GM19397 (cell line): ENCODE data around the gene WTAP.
"Not testable (repeated sequence)": the region's sequence is repeated elsewhere in the genome, so short reads cannot be mapped to it uniquely, and the experiment has no call there.

ENCODE experiments used
- ATAC-seq: cut with Tn5 transposase; IDR thresholded peaks from one replicate; pipeline ENCODE4 v1.9.1; 2021; ENCODE audit warnings: mild to moderate bottlenecking, moderate library complexity; ENCODE audit not compliant: unreplicated experiment

Gene WTAP

DNA sequence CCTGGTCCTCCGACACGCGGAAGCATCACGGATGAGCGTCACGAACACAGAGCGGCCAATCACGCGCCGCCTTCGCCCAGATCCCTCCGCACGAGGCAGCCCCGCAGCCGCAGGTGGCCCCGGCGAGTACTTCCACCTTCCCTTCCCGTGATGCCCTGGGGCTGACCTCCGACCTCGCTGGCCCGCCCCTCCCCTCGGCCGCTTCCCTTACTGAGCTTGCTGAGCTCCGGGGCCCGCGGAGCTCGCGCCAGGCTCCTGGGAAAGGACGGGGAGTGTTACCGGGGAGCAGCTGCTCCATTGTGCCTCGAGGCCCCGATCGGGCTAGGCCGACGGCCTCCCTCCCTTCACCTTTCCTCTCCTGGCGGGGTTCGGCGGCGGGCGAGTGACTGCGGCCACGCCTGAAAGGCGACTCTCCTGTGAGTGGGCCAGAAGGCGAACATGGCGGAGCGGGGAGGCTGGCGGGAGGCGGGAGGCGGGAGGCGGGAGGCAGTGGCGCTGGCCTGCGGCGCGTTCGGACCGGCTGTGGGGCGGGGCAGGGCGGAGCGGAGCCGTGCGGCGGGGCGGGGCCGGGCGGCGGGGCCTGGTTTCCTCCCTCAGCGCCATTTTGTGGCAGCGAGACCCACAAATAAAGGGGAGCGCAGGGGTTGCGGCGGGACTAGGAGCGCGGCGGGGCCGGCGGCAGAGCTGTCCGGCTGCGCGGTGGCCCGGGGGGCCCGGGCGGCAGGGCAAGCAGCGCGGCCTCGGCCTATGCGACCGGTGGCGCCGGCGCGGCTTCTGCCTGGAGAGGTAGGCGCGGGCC is at the start of gene WTAP:
Gene WTAP, plus strand, starts transcription at position 589 of the 799 bp plus-strand sequence. CDS start 8,760 bp downstream, outside the sequence.
- ATAC-seq = peak; percentile 77

DNA sequence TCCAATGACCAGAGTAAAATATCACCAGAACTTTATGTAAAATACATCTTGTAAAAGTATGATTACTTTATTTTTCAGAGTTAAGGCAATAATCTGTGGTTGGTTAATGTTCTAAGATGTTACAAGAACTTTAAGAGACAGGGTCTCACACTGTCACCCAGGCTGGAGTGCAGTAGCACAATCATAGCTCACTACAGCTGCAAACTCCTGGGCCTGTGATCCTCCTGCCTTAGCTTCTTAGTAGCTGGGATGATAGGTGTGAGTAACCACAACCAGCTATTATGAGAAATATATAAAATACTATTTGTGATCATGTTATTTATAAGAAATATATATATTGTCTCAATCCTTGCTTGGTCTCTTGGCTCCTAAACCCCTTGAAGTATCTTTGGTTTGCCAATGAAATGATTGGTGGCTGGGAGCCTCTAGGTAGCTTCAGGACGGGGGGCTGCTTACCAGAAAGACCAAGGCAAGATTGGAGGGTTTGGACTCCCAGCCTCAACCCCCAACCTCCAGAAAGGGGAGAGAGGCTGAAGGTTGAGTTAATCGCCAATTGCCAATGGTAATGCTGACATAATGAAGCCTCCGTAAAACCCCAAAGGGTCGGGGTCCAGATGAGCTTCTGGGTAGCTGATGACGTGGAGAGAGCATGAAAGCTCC is 49.7 kb upstream of the WTAP start:
- ATAC-seq = no peak

GRCh38 chr6:159678574-159678973 is 48.7 kb upstream of the WTAP start:
- no peak for ATAC-seq

GRCh38 chr6:159679091-159680077 is 47.9 kb upstream of the WTAP start:
- ATAC-seq = no peak

DNA sequence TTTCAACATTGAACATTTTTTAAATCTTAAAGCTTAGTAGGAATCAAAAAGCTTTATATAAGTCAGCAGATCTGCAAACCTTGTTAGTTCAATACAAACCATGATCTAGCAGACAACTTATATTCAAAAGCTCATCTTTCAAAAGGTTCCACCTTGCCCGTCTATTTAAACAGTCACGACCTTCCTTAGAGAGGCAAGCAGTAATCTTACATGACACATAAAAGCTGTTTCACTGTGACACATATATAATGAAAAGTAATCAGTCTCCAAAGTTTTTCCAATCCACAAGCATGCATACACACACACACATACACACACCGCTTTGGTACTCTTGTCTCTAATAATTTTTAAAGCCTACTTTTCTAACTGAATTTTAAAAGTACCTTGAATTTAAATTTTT is 47.2 kb upstream of the WTAP start:
- ATAC-seq = no peak

DNA sequence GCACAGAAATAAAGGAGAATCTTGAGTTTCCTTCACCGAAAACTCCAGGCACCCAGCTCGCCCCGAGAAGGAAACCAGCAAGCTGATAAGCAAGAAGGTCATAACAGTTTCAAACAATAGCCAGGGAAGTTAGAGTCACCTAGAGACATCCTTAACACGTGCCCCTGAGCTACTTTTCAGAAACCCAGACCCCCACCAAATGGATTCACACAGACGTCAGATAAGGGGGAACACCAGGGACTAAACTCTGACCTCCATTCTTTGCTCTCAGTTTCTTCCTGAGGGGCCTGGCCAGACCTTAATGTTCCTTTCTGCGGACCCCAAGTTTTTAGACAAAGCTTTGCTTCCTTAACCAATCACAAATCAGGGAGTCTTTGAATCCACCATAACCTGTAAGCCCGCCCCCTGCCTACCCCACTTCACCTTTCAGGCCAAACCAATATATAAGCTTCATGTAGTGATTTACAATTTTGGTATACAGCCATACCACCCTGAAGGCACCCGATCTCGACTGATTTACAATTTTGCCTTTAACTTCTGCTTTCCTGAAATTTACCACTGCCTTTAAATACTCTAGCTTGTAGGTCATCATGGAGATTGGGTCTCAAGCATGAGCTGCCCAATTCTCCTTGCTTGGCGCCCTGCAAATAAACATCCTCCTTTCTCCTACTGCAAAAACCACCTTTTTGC is 46.0 kb upstream of the WTAP start:
- ATAC-seq = no peak

- no peak for ATAC-seq
These were observed 45.0 kb upstream of the WTAP start for GRCh38 chr6:159682295-159682694.

DNA sequence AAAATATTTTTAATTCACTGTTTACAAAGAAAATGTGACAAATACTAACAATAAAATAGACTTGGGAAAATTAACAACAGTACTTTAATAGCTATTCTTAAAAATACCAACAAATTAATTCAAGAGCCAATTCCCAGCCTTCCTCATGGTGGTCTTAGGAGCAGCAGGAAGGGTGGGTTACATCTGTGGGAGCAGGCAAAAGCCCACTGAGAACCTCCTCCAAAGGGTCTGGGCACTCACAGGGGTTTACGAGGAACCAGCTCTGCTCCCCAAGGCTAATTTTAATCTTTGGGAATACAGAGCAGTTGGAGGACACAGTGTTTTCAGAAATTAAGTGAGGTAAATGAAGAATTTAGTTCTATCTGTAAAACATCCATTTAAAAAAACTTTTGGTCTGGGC is 44.5 kb upstream of the WTAP start:
- no peak for ATAC-seq

GRCh38 chr6:159684013-159684304 is 43.3 kb upstream of the WTAP start:
- no peak for ATAC-seq

- ATAC-seq = no peak
These were observed 41.3 kb upstream of the WTAP start for GRCh38 chr6:159686040-159686439.

- ATAC-seq = no peak
These were observed 40.6 kb upstream of the WTAP start for GRCh38 chr6:159686703-159687102.

DNA sequence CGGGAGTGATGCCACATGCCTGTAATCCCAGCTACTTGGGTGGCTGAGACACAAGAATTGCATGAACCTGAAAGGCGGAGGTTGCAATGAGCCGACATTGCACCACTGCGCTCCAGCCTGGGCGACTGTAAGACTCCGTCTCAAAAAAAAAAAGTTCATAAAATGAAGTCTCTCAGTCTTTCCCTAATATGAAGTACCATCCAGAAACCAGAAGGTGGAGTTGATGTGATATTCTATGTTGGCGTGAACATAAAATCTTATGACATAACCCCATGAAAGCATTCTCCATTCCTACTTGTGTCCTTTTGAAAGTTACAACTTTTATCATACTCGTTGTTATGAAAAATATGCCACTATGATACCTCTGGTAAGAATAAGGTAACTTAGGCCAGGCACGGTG is 40.0 kb upstream of the WTAP start:
- ATAC-seq = no peak

GRCh38 chr6:159688266-159688905 is 38.9 kb upstream of the WTAP start:
- no peak for ATAC-seq

- no peak for ATAC-seq
These were observed 38.3 kb upstream of the WTAP start for GRCh38 chr6:159689001-159689400.

- ATAC-seq = not testable (repeated sequence)
These were observed 37.2 kb upstream of the WTAP start for GRCh38 chr6:159690135-159690534.

GRCh38 chr6:159691133-159691962 is 36.0 kb upstream of the WTAP start:
- ATAC-seq = no peak

DNA sequence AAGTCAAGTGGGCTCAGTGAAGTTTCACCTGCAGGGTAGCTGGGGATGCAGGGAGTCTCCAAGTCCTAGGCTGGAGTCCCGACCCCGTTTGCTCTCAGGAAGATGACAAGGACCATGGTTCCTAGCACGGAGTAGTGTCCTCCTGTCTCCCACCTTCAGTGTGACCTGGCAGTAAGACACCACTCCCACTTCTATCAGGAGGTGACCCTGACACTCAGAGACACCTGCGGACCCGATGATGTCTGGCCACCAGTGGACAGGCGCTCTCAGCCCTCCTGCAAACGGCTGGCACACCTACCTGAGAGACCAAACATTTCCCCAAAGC is 35.4 kb upstream of the WTAP start:
- no peak for ATAC-seq

DNA sequence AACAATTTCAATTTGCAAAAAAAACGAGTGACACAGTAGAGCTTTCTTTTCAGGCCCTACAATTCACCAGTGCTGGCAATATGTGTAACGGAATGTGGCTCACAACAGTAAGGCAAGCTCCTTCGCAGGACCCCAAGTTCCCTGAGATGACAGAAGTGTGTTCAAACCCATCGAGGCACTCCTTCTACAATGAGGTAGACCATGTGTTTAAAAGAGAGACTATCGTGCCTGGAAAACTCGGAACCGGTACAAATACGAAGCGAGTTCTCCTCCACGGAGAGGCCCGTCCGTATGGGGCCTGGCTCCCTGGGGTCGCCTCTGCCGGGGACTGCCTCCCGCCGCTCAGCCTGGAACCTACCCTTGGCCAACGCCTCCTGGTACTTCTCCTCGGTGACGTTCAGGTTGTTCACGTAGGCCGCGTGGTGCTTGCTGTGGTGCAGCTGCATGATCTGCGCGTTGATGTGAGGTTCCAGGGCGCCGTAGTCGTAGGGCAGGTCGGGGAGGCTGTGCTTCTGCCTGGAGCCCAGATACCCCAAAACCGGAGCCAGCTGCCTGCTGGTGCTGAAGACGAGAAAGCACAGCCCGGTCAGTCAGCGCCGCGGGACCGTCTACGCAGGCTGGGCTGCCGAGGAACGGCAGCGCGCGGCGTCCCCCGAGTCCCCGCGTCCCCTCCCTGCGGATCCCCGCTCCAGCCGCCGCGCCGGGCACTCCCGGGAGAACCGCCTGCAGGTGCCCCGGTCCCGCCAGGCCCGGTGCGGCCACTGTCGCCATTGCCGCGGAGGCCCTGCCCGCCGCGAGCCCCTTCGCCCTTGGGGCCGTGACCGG is 34.8 kb upstream of the WTAP start:
- ATAC-seq = peak; percentile 27
